Forelimb muscle (tissue), 1 donor: ENCODE measurements around the gene SLC18A3. TPM values are rescaled to one million over a fixed set of nuclear protein-coding genes. Genes with fewer than 3 reads are reported as not detected.

Experiments used
- DNase-seq: peaks from one replicate; pipeline ENCODE4 v3.0.0-alpha.2; 2013; ENCODE audit warnings: low read depth
- polyA plus RNA-seq: library from polyadenylated mRNA; unstranded; fragments of 120-200 nt; gene quantifications from one replicate; pipeline ENCODE4 v1.2.1, GENCODE V29; 2013; ENCODE audit not compliant: insufficient read length

SLC18A3 gene
- polyA plus RNA-seq, 1 donor, result not detected

DNA sequence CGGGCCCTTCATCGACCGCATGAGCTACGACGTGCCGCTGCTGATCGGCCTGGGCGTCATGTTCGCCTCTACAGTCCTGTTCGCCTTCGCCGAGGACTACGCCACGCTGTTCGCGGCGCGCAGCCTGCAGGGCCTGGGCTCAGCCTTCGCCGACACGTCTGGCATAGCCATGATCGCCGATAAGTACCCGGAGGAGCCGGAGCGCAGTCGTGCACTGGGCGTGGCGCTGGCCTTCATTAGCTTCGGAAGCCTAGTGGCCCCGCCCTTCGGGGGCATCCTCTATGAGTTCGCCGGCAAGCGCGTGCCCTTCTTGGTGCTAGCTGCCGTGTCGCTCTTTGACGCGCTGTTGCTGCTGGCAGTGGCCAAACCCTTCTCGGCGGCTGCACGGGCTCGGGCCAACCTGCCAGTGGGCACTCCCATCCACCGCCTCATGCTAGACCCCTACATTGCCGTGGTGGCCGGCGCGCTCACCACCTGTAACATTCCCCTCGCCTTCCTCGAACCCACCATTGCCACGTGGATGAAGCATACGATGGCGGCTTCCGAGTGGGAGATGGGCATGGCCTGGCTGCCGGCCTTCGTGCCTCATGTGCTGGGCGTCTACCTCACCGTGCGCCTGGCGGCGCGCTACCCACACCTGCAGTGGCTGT is 1.2 kb downstream of the SLC18A3 start:
- DNase-seq, result no peak

DNA sequence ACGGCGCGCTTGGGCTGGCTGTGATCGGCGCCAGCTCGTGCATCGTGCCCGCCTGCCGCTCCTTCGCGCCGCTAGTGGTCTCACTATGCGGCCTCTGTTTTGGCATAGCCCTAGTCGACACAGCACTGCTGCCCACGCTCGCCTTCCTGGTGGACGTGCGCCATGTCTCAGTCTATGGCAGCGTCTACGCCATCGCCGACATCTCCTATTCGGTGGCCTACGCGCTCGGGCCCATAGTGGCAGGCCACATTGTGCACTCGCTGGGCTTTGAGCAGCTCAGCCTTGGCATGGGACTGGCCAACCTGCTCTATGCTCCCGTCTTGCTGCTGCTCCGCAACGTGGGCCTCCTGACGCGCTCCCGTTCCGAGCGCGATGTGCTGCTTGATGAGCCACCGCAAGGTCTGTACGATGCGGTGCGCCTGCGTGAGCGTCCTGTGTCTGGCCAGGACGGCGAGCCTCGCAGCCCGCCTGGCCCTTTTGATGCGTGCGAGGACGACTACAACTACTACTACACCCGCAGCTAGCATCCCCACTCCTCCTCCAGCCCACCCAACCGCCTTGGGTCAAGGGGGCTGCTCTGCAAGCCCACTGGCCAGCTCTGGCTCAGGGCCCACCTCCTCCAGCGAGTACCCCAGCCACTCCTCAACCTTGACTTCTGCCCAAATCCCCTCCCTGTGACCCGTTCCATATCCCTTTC is 1.9 kb downstream of the SLC18A3 start:
- no peak for DNase-seq

DNA sequence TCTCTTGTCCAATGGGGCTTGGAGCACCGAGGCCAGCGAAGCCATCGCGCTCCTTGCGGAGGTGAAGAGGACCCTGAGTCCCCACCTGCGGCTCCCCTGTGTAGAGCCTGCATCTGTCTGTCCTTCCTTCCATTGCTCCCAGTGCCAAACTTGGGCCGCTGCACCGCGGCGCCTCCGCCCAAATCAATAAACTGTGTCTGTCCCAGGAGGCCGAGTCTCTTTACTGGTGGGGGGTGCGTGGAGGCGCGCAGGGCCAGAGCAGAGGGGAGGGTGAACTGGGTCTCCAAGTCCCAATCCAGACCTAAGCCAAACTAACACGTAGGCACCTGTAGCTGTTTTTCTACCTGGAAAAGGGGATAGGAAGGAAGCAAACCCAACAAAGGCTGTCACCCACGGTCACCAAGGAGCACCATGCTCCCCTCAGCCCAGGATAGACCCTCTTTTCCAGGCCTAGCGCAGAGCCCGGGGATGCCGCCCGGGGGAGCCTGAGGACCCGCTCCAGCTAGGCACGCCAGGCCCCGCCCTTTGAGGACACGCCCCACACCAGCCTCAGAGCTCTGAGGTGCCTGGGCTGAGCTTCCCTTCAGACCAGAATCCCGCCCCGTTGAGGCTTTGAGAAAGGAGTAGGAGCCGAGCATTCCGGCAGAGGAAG is 2.5 kb downstream of the SLC18A3 start:
- no peak for DNase-seq

DNA sequence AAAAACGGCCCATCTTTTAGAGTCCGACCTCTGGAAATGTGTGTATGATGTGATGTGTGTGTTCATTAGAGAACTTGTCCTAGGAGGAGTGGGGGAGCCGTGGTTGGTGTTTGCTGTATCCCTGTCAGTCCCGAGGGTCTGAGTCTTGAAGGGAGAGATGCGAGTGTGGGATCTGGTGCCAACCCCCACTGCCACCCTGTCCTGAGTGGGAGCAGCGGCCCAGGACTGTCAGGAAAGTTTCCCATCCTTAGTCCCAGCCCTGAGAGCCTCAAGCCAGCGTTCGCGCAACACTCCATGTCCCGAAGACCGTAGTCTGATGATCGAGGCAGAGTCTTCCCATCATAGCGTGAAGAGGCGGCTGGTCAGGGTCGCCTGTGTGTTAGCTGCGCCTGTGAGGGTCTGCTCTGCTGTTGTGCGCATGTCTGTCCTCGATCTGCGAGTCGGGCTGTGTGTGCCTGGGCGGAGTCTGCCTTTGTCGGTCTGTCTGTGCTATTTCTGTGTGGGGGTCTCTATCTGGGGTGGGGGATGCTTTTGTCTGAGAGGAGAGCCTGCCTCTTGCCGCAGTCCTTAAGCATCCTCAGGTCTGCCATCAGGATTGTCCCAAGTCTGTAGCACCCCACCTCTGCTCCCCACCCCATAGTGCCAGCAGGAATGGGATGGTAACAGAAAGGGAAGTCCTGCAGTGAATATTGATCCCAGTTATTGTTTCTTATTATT is 3.2 kb downstream of the SLC18A3 start:
- DNase-seq, result no peak

GRCh38 chr10:49613882-49614241 is 3.8 kb downstream of the SLC18A3 start, which contains the start of gene CHAT:
Gene CHAT, plus strand, starts transcription at chr10:49614037. Its CDS starts 153 bp downstream, at chr10:49614190.
- no peak for DNase-seq

GRCh38 chr10:49614242-49615198 is 4.4 kb downstream of the SLC18A3 start:
- DNase-seq, result no peak

DNA sequence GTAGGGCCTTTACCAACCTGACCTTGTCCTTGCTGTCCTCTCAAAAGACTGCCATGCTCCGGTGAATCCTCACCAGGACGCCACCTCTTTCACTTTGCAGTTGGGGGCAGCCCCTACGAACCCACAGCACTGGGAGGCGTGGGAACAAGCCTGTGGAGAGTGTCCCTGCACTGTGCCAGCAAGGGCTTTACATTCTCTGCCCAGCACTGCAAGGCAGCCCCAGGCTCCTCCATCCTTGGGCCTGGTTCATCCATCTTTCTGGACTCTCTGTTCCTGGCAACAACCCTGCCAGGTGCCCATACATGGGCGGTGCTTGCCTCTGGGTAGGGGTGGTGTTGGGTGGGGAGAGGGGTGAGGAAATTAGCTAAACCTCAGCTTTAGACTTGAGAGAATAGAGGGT is 5.1 kb downstream of the SLC18A3 start:
- DNase-seq, result no peak

- no peak for DNase-seq
These were observed 5.6 kb downstream of the SLC18A3 start for GRCh38 chr10:49615721-49616120.

DNA sequence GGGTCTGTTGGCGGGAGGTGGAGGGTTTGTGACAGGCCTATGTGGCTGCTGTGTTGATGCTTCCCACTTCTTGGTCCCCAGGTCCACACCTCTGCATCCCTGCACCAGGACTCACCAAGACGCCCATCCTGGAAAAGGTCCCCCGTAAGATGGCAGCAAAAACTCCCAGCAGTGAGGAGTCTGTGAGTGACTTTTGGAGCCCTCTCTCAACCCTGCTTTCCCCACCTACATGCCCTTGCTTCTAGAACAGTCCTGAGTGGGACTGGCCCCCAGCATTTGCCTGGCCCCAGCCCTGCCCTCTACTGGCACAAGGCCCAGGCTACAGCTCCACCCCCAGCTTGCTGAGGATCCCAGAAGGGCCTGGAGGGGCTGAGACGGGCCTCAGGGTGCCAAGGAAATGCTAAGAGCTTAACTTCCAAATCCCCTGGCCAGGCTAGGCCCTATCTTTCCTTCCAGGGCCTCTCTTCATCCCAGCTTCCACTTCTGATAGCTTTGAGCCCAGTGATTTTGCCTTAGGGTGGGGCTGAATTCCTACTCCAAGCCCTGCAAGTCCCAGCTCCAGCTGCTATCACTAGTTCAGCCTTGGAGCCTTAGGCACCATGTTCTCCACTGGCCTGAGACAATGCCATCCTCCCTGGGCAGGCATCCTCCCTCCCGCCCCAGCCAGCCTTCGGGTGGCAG is 6.5 kb downstream of the SLC18A3 start:
- DNase-seq, result no peak

DNA sequence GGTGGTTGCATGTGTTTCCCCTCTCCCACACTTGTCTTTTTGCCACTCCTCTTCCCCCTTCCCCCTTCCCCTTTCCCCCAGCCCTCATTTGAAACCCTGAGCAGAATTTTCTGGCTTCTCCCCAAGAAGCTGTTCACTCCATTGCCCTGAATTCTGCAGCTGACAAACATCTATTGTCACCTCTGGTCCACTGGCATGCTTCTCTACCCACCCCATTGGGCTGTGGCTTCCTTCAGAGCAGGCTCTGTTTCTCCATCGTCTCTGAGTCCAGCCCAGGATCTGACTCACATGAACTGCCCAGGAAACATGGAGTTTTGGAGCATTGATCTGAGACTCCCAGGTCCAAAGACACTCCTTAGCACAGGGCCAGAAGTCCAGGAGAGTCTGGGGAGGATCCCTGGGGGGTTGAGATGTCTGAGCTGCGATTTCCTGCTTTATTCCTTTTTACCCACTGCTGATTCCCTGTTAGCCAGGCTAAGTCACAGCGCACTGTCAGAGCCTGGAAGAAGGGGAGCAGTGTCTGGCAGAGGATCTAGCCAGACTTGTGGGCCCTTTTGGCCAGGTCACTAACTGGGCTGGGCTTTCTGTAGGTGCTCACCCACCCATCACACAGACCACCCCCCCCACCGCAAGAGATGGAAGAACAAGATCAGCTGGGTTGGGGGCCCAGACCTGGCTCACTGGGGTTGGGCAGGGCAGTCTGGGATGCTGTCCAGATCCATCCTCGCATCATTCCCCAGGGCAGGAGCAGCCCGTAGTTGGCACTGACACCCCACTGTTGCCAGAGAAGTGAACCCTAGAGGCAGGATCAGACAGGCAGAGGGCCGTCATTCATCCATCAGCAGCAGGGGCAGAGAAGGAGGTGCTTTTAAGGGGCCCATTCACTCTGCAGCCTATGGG is 7.3 kb downstream of the SLC18A3 start:
- DNase-seq, result no peak

GRCh38 chr10:49618821-49619220 is 8.7 kb downstream of the SLC18A3 start:
- DNase-seq, result no peak

- DNase-seq, result no peak
These were observed 9.5 kb downstream of the SLC18A3 start for GRCh38 chr10:49619613-49620012.

GRCh38 chr10:49620286-49620810 is 10.2 kb downstream of the SLC18A3 start:
- DNase-seq, result no peak

DNA sequence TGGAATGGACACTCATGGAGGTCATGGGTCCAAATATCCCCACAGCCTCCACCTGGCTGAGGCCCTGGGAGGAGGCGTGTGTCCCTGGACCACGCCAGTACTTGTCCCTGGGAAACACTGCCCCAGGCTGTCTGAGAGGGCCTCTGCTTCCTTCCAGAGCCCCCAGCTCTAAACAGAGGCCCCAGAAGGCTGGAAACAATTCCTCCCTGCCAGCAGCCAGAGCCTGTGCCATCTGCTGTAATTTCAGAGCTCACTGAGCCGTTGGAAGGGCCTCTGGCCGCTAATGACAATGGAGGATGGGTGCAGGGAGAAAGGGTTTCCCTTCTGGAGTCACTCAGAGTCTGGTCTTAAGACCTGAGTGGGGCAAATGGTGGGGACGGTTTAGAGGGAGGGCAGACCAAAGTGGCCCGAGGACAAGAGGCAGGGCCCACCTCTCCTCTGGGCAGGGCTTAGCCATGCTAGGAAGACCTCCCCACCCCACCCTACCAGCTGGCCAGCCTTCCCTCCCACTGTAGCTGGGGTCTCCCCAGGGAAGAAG is 10.8 kb downstream of the SLC18A3 start:
- no peak for DNase-seq

DNA sequence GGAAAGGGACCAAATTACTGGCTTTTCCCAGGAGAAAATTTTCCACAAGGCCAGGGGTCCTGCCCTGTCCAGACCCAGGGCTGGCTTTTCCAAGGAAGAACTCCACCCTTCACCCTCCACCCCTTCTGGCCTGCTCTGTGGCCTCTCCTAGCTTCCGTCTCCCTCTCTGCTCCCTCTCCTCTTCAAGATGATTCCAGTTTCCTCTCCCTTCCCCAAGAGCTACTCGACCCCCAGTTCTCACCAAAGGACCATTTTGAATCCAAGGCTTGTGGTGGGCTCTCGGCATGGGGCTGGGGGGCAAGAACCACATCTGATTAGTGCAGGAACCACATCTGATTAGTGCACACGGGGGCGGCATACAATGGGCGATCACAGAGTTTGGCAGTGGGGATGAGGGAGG is 11.5 kb downstream of the SLC18A3 start:
- DNase-seq, result no peak

DNA sequence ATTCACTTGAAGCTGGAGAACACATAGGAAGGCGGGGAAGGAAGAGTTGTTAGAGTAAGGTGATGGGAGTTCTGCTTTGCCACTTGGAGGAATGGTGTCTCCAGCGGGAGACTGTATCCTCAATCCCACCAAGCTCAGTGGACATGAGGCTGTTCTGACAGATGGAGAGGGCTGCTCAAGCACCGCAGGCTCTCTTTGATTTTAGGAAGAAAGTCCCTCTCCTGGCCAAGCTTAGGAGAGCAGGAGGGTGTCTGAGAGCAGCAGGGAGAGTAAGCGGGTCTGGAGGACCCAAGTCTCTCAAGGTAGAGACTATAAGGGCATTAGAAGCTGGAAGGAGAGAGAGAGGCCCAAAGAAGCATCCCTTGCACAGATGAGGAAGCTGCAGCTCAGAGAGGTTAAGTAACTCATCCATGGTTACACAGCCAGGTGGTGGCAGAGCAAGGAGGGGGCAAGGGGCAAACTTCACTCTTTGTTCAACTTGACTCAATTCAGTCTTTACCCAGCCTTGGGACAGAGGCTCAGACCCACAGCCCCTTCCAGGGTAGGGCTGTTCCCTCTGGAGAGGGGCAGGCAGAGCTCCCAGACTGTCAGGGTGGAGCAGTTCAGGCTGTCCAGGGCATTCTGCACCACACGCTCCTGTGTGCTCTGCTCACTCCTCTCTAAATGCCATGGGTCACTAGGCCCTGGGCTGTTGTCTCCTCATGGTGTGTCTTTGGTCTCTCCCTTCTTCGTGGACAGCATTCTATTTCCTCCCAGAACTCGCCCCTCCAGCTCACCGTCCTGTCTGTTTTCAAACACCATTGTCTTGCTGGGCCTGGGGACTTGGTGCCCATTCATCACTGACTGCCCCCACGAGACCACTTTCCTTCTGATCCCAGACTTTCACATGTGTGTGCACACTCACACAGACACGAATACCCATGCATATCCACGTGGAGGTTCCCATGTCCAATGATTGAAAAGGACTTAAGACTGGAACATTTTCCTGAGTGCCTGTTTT is 12.6 kb downstream of the SLC18A3 start:
- DNase-seq, result no peak

DNA sequence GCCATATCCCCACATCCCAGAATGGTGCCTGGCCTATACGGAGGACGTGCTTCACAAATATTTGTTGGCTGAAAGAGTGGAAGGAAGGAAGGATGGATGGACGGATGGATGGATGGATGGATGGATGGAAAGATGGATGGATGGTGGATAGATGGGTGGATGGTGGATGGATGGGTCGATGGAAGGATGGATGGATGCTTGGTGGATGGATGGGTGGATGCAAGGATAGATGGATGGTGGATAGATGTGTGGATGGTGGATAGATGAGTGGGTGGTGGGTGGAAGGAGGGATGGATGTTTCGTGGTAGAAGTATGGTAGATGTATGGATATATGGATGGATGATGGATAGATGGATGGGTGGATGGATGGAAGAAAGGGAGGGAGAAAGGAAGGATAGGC is 14.5 kb downstream of the SLC18A3 start:
- no peak for DNase-seq

DNA sequence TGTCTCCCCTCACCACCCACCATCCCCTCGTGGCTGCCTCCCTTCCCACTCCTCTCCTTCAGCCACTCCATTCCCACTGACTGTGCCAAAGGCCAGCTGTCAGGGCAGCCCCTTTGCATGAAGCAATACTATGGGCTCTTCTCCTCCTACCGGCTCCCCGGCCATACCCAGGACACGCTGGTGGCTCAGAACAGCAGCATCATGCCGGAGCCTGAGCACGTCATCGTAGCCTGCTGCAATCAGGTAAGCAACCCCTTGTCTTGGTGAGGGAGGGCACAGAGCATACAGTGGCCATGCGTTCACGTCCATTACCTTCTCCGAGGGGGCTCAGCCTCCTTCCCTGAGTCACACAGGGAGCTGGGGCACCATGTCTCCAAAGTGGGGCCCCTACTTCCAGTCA is 15.3 kb downstream of the SLC18A3 start:
- DNase-seq, result no peak
